K562 (cell line): ENCODE measurements around the gene FLOT2. TPM values are rescaled to one million over a fixed set of nuclear protein-coding genes. Genes with fewer than 3 reads are reported as not detected.

ENCODE experiments used
- GABPB1 ChIP-seq: sonication (generic); formaldehyde crosslinking; IDR thresholded peaks from 2 replicates; pipeline ENCODE4 v1.8.0; 2022; ENCODE audit warnings: mild to moderate bottlenecking, missing genetic modification reagents
- HDAC2 ChIP-seq: fragments of 450-650 bp; IDR thresholded peaks from 2 replicates; pipeline ENCODE4 v1.6.1; 2016; ENCODE audit warnings: mild to moderate bottlenecking
- HNRNPUL1 ChIP-seq: fragments of 200-400 bp; formaldehyde crosslinking; IDR thresholded peaks from 2 replicates; pipeline ENCODE4 v1.6.1; 2017; ENCODE audit warnings: low read length
- ILF3 ChIP-seq: fragments of 450-650 bp; IDR thresholded peaks from 2 replicates; pipeline ENCODE4 v1.6.1; 2018; ENCODE audit warnings: antibody characterized with exemption, mild to moderate bottlenecking, moderate library complexity, borderline replicate concordance
- LCOR ChIP-seq: sonication (generic); formaldehyde crosslinking; IDR thresholded peaks from 2 replicates; pipeline ENCODE4 v1.8.0; 2022; ENCODE audit warnings: mild to moderate bottlenecking, missing genetic modification reagents
- MXI1 ChIP-seq: IDR thresholded peaks from 2 replicates; pipeline ENCODE4 v1.6.1; 2011; ENCODE audit warnings: low read depth, mild to moderate bottlenecking, improper control_type of control experiment, low read length
- NEUROD1 ChIP-seq: fragments of 150-350 bp; IDR thresholded peaks from 2 replicates; pipeline ENCODE4 v1.6.1; 2014; ENCODE audit warnings: borderline replicate concordance, low read length, low read depth; ENCODE audit not compliant: partially characterized antibody
- POLR2AphosphoS2 ChIP-seq: IDR thresholded peaks from 2 replicates; pipeline ENCODE4 v1.6.1; 2012; ENCODE audit warnings: low read length, improper control_type of control experiment
- POU5F1 ChIP-seq: fragments of 150-350 bp; IDR thresholded peaks from 2 replicates; pipeline ENCODE4 v1.6.1; 2014; ENCODE audit warnings: borderline replicate concordance, low read length, low read depth, mild to moderate bottlenecking; ENCODE audit not compliant: partially characterized antibody
- RB1 ChIP-seq: fragments of 450-650 bp; IDR thresholded peaks from 2 replicates; pipeline ENCODE4 v1.6.1; 2017; ENCODE audit warnings: low read depth, mild to moderate bottlenecking
- TAF1 ChIP-seq: IDR thresholded peaks from 2 replicates; pipeline ENCODE4 v1.6.1; 2011; ENCODE audit warnings: mild to moderate bottlenecking, low read length, moderate library complexity; ENCODE audit not compliant: insufficient read depth, control insufficient read depth, severe bottlenecking; ENCODE audit errors: extremely low read depth
- TAF9B ChIP-seq: fragments of 450-650 bp; IDR thresholded peaks from 2 replicates; pipeline ENCODE4 v1.6.1; 2018; ENCODE audit warnings: mild to moderate bottlenecking; ENCODE audit not compliant: partially characterized antibody
- ZNF398 ChIP-seq: fragments of 250-450 bp; sonication (Bioruptor Pico); IDR thresholded peaks from 2 replicates; pipeline ENCODE4 v1.8.0; 2021; ENCODE audit warnings: moderate library complexity, mild to moderate bottlenecking, inconsistent platforms
- polyA plus RNA-seq, 8 experiments: library from polyadenylated mRNA; depleted of rRNA in 4 of 8; stranded (reverse) in 5 of 8; unstranded in 3 of 8; fragments of >200 nt; fragmentation: Nextera tagmentation in 2 of 8; fragmentation: Illumina TruSeq in 1 of 8; extraction: Ambion mirVana in 2 of 8; extraction: Trizol in 1 of 8; gene quantifications; 2 replicates each; pipeline versions ENCODE4 v1.2.1 to v1.2.3, GENCODE V29; 2011 to 2014; ENCODE audit warnings: inconsistent platforms in 1 of 8, missing spikeins in 1 of 8
- total RNA-seq, 7 experiments: library from RNA; depleted of rRNA in 6 of 7; stranded (reverse); fragments of >200 nt in 6 of 7; fragmentation: Illumina TruSeq in 2 of 7; extraction: Trizol in 2 of 7; gene quantifications; 2 replicates each; pipeline versions ENCODE4 v1.2.1 to v1.2.3, GENCODE V29; 2011 to 2021; ENCODE audit warnings: low replicate concordance in 1 of 7
- TF ChIP-seq, protein P1 (sequence below): fragments of 450-650 bp; IDR thresholded peaks from 2 replicates; pipeline ENCODE4 v1.6.1; 2016; ENCODE audit warnings: mild to moderate bottlenecking, moderate library complexity

FLOT2 gene
- total and polyA plus RNA-seq, 9 of the 15 experiments (the other 6 are each of a cell fraction or from before 2014, with no cell fraction given) = 17.5 to 138 (median 41.7) TPM

DNA sequence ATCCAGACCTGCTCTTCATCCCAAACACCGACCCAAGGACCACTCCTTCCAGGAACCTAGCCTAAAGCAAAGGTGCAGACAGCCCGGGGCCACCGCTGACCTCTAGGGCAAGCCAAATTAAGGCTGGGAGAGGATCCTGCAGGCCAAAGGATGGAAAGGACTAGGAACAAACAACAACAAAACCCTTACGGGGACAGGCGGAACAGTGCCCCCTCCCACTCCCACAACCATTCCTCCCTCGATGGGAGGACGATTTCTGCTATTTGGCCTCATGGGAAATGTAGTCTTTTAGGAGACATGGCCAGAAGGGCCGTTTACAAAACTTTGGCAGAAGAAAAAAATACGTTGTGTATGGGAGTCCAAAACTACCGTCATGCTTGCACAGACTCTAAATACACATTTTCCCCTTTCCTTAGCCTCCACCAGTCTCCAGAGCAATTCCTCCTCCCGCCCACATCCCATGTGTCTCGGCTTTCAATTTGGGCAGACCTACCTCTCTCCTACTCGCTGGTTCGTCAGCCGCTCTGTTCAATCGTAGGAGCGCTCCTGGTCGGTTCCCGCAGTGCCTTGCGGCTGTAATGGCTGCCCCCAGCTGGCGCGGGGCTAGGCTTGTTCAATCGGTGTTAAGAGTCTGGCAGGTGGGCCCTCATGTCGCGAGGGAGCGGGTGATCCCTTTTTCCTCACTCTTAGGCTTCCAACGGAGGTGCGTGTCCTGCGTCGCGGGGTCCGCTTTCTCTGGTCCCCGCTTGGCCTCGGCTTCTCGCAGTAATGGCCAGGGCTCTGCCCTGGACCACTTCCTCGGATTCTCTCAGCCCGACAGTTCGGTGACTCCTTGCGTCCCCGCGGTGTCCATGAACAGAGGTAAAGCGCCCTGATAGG, 42.8 kb downstream of the FLOT2 start, which contains the start of gene ERAL1 (continued):
- TF ChIP-seq, protein P1, sequence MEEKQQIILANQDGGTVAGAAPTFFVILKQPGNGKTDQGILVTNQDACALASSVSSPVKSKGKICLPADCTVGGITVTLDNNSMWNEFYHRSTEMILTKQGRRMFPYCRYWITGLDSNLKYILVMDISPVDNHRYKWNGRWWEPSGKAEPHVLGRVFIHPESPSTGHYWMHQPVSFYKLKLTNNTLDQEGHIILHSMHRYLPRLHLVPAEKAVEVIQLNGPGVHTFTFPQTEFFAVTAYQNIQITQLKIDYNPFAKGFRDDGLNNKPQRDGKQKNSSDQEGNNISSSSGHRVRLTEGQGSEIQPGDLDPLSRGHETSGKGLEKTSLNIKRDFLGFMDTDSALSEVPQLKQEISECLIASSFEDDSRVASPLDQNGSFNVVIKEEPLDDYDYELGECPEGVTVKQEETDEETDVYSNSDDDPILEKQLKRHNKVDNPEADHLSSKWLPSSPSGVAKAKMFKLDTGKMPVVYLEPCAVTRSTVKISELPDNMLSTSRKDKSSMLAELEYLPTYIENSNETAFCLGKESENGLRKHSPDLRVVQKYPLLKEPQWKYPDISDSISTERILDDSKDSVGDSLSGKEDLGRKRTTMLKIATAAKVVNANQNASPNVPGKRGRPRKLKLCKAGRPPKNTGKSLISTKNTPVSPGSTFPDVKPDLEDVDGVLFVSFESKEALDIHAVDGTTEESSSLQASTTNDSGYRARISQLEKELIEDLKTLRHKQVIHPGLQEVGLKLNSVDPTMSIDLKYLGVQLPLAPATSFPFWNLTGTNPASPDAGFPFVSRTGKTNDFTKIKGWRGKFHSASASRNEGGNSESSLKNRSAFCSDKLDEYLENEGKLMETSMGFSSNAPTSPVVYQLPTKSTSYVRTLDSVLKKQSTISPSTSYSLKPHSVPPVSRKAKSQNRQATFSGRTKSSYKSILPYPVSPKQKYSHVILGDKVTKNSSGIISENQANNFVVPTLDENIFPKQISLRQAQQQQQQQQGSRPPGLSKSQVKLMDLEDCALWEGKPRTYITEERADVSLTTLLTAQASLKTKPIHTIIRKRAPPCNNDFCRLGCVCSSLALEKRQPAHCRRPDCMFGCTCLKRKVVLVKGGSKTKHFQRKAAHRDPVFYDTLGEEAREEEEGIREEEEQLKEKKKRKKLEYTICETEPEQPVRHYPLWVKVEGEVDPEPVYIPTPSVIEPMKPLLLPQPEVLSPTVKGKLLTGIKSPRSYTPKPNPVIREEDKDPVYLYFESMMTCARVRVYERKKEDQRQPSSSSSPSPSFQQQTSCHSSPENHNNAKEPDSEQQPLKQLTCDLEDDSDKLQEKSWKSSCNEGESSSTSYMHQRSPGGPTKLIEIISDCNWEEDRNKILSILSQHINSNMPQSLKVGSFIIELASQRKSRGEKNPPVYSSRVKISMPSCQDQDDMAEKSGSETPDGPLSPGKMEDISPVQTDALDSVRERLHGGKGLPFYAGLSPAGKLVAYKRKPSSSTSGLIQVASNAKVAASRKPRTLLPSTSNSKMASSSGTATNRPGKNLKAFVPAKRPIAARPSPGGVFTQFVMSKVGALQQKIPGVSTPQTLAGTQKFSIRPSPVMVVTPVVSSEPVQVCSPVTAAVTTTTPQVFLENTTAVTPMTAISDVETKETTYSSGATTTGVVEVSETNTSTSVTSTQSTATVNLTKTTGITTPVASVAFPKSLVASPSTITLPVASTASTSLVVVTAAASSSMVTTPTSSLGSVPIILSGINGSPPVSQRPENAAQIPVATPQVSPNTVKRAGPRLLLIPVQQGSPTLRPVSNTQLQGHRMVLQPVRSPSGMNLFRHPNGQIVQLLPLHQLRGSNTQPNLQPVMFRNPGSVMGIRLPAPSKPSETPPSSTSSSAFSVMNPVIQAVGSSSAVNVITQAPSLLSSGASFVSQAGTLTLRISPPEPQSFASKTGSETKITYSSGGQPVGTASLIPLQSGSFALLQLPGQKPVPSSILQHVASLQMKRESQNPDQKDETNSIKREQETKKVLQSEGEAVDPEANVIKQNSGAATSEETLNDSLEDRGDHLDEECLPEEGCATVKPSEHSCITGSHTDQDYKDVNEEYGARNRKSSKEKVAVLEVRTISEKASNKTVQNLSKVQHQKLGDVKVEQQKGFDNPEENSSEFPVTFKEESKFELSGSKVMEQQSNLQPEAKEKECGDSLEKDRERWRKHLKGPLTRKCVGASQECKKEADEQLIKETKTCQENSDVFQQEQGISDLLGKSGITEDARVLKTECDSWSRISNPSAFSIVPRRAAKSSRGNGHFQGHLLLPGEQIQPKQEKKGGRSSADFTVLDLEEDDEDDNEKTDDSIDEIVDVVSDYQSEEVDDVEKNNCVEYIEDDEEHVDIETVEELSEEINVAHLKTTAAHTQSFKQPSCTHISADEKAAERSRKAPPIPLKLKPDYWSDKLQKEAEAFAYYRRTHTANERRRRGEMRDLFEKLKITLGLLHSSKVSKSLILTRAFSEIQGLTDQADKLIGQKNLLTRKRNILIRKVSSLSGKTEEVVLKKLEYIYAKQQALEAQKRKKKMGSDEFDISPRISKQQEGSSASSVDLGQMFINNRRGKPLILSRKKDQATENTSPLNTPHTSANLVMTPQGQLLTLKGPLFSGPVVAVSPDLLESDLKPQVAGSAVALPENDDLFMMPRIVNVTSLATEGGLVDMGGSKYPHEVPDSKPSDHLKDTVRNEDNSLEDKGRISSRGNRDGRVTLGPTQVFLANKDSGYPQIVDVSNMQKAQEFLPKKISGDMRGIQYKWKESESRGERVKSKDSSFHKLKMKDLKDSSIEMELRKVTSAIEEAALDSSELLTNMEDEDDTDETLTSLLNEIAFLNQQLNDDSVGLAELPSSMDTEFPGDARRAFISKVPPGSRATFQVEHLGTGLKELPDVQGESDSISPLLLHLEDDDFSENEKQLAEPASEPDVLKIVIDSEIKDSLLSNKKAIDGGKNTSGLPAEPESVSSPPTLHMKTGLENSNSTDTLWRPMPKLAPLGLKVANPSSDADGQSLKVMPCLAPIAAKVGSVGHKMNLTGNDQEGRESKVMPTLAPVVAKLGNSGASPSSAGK = peak; percentile 68
- TF ChIP-seq POU5F1 (no peak), TAF9B (peak; percentile 94), LCOR (peak; percentile 96), ZNF398 (CRISPR knock-in tag) (no peak), POLR2AphosphoS2 (peak; percentile 83; the same call in 1 of the 2 replicates), HDAC2 (peak; percentile 97), ILF3 (no peak), NEUROD1 (peak; percentile 70), GABPB1 (peak; percentile 73; the same call in 1 of the 2 replicates), RB1 (peak; percentile 76), TAF1 (peak; percentile 98), HNRNPUL1 (no peak), MXI1 (peak; percentile 62; the same call in 1 of the 2 replicates)
